GM12891 (cell line): ENCODE results near the gene SDHB.

Source experiments
- POLR2A ChIP-seq: IDR thresholded peaks from 2 replicates; pipeline ENCODE4 v1.6.1; 2011; ENCODE audit warnings: low read depth, low read length, control low read depth
- POLR2AphosphoS5 ChIP-seq: IDR thresholded peaks from 2 replicates; pipeline ENCODE4 v1.6.1; 2011; ENCODE audit warnings: low read depth, low read length, control low read depth
- SPI1 ChIP-seq: IDR thresholded peaks from 2 replicates; pipeline ENCODE4 v1.6.1; 2011; ENCODE audit warnings: low read depth, low read length, control low read depth
- TAF1 ChIP-seq: IDR thresholded peaks from 2 replicates; pipeline ENCODE4 v1.6.1; 2011; ENCODE audit warnings: low read depth, low read length, control low read depth

DNA sequence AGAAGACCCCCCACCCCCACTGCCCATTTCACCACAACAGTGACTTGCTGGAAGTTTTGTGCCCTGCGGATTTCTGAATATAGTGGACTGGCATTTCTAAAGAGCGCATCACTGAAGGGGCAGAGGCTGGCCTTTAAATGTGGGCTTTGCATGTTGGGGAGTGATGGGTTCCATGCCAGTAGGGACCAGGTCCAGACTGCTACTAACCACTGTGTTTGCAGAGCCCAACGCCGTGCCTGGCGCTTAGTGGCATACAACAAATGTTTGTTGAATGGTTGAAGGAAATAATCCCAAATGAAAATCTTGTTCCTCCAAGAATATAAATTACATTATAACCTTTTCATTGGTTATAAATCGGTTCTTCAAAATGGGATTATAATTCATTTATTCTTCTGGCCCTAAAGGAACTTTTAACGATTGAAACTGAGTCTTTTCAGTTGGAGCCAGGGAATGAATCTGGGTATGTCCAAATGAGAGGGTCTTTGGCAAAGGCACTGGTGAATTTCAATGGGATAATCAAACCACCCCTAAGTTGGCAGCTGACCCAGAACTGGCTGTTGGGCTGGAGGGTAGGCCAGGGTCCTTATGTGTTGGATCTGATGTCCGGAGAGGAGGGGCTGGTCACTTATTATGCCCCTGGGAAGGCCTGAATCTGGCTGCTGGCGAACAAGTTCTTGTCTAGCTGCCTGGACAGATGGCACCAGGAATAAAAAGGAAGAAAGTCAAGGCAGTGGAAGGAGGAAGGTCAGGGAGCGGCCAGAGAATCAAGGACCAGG is 13.8 kb upstream of the SDHB start:
- TF ChIP-seq SPI1 = no peak
- no peak for TF ChIP-seq POLR2A
- no peak for TF ChIP-seq POLR2AphosphoS5
- TF ChIP-seq TAF1 = no peak
